ENCODE measurements around the gene HEXB. TPM values are rescaled to one million over a fixed set of nuclear protein-coding genes. Genes with fewer than 3 reads are reported as not detected.
A peak's percentile ranks its signal among the peaks of the same experiment; 100 is the strongest.

Gene HEXB
- total and polyA plus RNA-seq, 2 of the 13 experiments (the other 11 are each of a cell fraction or from before 2014, with no cell fraction given): 100 to 104 TPM

DNA sequence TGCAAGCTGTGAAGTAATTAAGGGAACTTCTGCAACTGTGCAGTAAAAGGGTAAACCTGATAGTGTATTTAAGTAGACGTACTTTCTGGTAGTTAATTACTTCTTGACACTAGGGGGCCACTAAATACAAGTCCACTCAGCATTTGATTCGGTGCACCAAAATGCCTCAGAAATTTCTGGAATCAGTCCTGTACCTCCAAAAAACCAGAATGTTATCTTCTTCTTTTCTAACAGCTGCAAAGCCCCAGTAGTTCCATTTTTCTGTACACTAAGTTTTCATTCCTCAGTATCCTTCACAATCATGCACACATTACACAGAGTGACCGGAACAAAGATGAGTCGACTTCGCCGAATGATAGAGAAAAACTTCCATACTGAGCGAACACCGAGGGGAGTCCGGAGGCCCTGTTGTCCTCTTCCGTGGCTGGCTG lies 81.4 kb downstream of the HEXB start (continued):
- TF ChIP-seq USF2 (IDR thresholded peaks at IDR 0.05; ENCODE audit: low read depth, low read length) (no peak), USF2 (CRISPR knock-in tag; IDR thresholded peaks at IDR 0.05; ENCODE audit: borderline replicate concordance) (no peak), ZBTB38 (CRISPR knock-in tag; IDR thresholded peaks at IDR 0.05) (no peak), FOXJ3 (CRISPR knock-in tag; IDR thresholded peaks at IDR 0.05; ENCODE audit: borderline replicate concordance) (no peak), ZNF781 (CRISPR knock-in tag; IDR thresholded peaks at IDR 0.05; ENCODE audit: borderline replicate concordance, not compliant biosample characterization) (no peak), SP140L (CRISPR knock-in tag; IDR thresholded peaks at IDR 0.05; ENCODE audit: borderline replicate concordance) (no peak), JDP2 (CRISPR knock-in tag; IDR thresholded peaks at IDR 0.05; ENCODE audit: borderline replicate concordance) (no peak), ARID3A (IDR thresholded peaks at IDR 0.05; ENCODE audit: low read depth, low read length) (0 out of 2 replicates have a peak, but pooled peaks have one; percentile 10), ZNF563 (CRISPR knock-in tag; IDR thresholded peaks at IDR 0.05) (no peak), SIX1 (CRISPR knock-in tag; IDR thresholded peaks at IDR 0.05; ENCODE audit: borderline replicate concordance) (no peak), ZNF780A (CRISPR knock-in tag; IDR thresholded peaks at IDR 0.05) (no peak), ZC3H13 (CRISPR knock-in tag; IDR thresholded peaks at IDR 0.05) (no peak), RBFOX2 (IDR thresholded peaks at IDR 0.05; ENCODE audit: low read depth, low read length) (no peak)
- TF ChIP-seq, protein P1, sequence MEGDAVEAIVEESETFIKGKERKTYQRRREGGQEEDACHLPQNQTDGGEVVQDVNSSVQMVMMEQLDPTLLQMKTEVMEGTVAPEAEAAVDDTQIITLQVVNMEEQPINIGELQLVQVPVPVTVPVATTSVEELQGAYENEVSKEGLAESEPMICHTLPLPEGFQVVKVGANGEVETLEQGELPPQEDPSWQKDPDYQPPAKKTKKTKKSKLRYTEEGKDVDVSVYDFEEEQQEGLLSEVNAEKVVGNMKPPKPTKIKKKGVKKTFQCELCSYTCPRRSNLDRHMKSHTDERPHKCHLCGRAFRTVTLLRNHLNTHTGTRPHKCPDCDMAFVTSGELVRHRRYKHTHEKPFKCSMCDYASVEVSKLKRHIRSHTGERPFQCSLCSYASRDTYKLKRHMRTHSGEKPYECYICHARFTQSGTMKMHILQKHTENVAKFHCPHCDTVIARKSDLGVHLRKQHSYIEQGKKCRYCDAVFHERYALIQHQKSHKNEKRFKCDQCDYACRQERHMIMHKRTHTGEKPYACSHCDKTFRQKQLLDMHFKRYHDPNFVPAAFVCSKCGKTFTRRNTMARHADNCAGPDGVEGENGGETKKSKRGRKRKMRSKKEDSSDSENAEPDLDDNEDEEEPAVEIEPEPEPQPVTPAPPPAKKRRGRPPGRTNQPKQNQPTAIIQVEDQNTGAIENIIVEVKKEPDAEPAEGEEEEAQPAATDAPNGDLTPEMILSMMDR (CRISPR knock-in tag; IDR thresholded peaks at IDR 0.05): peak; percentile 38

Data from HepG2 (cell line).